Hepatocyte (in vitro differentiated cells): ENCODE measurements around the gene ASL. TPM values are rescaled to one million over a fixed set of nuclear protein-coding genes. Genes with fewer than 3 reads are reported as not detected.
"Not testable (repeated sequence)": the region's sequence is repeated elsewhere in the genome, so short reads cannot be mapped to it uniquely, and the experiment has no call there.

Experiments used
- DNase-seq: peaks from one replicate; pipeline ENCODE4 v3.0.0-alpha.2; 2016; ENCODE audit warnings: low spot score
- H2AFZ ChIP-seq: fragments of 200-600 bp; sonication (generic); 2 replicates; pipeline ENCODE4 v1.6.0; 2016; ENCODE audit warnings: antibody characterized with exemption, mild to moderate bottlenecking
- H3K27ac ChIP-seq: fragments of 200-600 bp; sonication (generic); 2 replicates; pipeline ENCODE4 v1.5.1; 2016; ENCODE audit warnings: mild to moderate bottlenecking
- H3K27me3 ChIP-seq: fragments of 200-600 bp; sonication (generic); 2 replicates; pipeline ENCODE4 v1.6.1; 2016
- H3K36me3 ChIP-seq: fragments of 200-600 bp; sonication (generic); replicated peaks from 2 replicates; pipeline ENCODE4 v1.5.1; 2016; ENCODE audit warnings: low read depth; ENCODE audit not compliant: insufficient read depth
- H3K4me1 ChIP-seq: fragments of 200-600 bp; sonication (generic); 2 replicates; pipeline ENCODE4 v1.5.1; 2016; ENCODE audit warnings: mild to moderate bottlenecking, moderate library complexity; ENCODE audit not compliant: insufficient read depth
- H3K4me2 ChIP-seq: fragments of 200-600 bp; sonication (generic); 2 replicates; pipeline ENCODE4 v1.6.0; 2016
- H3K4me3 ChIP-seq: fragments of 200-600 bp; sonication (generic); 2 replicates; pipeline ENCODE4 v1.5.1; 2016; ENCODE audit warnings: mild to moderate bottlenecking
- H3K79me2 ChIP-seq: fragments of 200-600 bp; sonication (generic); 2 replicates; pipeline ENCODE4 v1.6.0; 2017; ENCODE audit warnings: mild to moderate bottlenecking
- H3K9me2 ChIP-seq: fragments of 200-600 bp; sonication (generic); replicated peaks from 2 replicates; pipeline ENCODE4 v1.6.0; 2017; ENCODE audit warnings: mild to moderate bottlenecking; ENCODE audit not compliant: insufficient read depth
- H3K9me3 ChIP-seq: fragments of 200-600 bp; sonication (generic); 2 replicates; pipeline ENCODE4 v1.5.1; 2016; ENCODE audit warnings: low read depth, mild to moderate bottlenecking
- H4K20me1 ChIP-seq: fragments of 200-600 bp; sonication (generic); 2 replicates; pipeline ENCODE4 v1.6.0; 2016; ENCODE audit warnings: mild to moderate bottlenecking; ENCODE audit not compliant: insufficient read depth, poor library complexity, severe bottlenecking
- EZH2 ChIP-seq: fragments of 200-600 bp; sonication (generic); IDR thresholded peaks from 2 replicates; pipeline ENCODE4 v1.6.1; 2016; ENCODE audit warnings: antibody characterized with exemption, mild to moderate bottlenecking, borderline replicate concordance
- EZH2phosphoT487 ChIP-seq: fragments of 200-600 bp; sonication (generic); IDR thresholded peaks from one replicate; pipeline ENCODE4 v1.6.1; 2018; ENCODE audit warnings: antibody characterized with exemption, mild to moderate bottlenecking, low read depth, moderate library complexity; ENCODE audit not compliant: unreplicated experiment, severe bottlenecking
- WGBS: methylation state at CpG from one replicate; pipeline ENCODE4 v1.1.6; 2016; ENCODE audit warnings: low lambda C conversion rate; ENCODE audit errors: missing lambda C conversion rate; 5-methylcytosine and 5-hydroxymethylcytosine counted together
- polyA plus RNA-seq: library from polyadenylated mRNA; unstranded; fragments of >200 nt; fragmentation: Nextera tagmentation; extraction: Ambion mirVana; gene quantifications from 2 replicates; pipeline ENCODE4 v1.2.1, GENCODE V29; 2016
- total RNA-seq: library from RNA; depleted of rRNA; stranded (reverse); fragments of >200 nt; gene quantifications from 2 replicates; pipeline ENCODE4 v1.2.3, GENCODE V29; 2014
- TF ChIP-seq, protein P1 (sequence below): fragments of 200-600 bp; sonication (generic); IDR thresholded peaks from 2 replicates; pipeline ENCODE4 v1.5.1; 2016; ENCODE audit warnings: antibody characterized with exemption, mild to moderate bottlenecking; ENCODE audit not compliant: poor library complexity

Gene ASL
- total and polyA plus RNA-seq, 2 experiments from 2014 or later, result 98.5 to 109 TPM

DNA sequence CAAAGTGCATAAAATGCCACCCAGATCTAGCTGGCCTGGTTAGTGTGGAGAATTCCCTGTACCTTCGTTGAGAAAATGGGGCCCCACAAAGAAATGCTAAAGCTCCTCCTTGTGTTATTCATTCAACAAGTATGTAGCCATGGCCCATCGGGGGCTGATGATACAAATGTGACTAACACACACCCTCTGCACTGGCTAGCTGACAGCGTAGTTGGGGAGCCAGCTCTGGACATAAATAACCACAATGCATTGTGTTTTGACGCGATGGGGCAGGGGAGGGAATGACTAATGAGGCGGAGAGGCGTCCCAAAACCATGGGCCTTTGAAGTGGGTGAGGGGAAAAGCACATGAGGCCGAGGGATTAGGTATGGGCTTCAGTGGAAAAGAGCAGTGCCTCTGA lies 28.2 kb upstream of the ASL start:
- TF ChIP-seq, protein P1, sequence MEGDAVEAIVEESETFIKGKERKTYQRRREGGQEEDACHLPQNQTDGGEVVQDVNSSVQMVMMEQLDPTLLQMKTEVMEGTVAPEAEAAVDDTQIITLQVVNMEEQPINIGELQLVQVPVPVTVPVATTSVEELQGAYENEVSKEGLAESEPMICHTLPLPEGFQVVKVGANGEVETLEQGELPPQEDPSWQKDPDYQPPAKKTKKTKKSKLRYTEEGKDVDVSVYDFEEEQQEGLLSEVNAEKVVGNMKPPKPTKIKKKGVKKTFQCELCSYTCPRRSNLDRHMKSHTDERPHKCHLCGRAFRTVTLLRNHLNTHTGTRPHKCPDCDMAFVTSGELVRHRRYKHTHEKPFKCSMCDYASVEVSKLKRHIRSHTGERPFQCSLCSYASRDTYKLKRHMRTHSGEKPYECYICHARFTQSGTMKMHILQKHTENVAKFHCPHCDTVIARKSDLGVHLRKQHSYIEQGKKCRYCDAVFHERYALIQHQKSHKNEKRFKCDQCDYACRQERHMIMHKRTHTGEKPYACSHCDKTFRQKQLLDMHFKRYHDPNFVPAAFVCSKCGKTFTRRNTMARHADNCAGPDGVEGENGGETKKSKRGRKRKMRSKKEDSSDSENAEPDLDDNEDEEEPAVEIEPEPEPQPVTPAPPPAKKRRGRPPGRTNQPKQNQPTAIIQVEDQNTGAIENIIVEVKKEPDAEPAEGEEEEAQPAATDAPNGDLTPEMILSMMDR, result no peak
- no peak for TF ChIP-seq EZH2phosphoT487
- no peak for TF ChIP-seq EZH2
- H3K79me2 ChIP-seq, result no peaks in the 10 kb centered on the region
- no peaks in the 10 kb centered on the region for H3K36me3 ChIP-seq
- no peaks in the 10 kb centered on the region for H3K27me3 ChIP-seq
- H3K9me3 ChIP-seq, result no peaks in the 10 kb centered on the region
- peaks cover 10% of the 10 kb centered on the region for H3K4me1 ChIP-seq
- H3K9me2 ChIP-seq, result no peaks in the 10 kb centered on the region
- no peak overlapping the region for H3K4me2 ChIP-seq
- H3K27ac ChIP-seq, result no peak overlapping the region
- 68% methylated on average over 8 of the region's 8 CpGs for WGBS
- H3K4me3 ChIP-seq, result no peak overlapping the region
- DNase-seq, result peak; percentile 6
- no peak overlapping the region for H2AFZ ChIP-seq
- no peaks in the 10 kb centered on the region for H4K20me1 ChIP-seq

DNA sequence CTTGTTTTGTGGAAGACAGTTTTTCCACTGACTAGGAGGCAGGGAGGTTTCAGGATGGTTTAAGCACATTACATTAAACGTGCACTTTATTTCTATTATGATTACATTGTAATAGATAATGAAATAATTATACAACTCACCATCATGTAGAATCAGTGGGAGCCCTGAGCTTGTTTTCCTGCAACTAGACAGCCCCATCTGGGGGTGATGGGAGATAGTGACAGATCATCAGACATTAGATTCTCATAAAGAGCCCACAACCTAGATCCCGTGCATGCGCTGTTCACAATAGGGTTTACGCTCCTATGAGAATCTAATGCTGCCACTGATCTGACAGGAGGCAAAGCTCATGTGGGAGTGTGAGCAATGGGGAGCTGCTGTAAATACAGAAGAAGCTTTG lies 25.7 kb upstream of the ASL start:
- H3K4me1 ChIP-seq, H3K79me2 ChIP-seq, H3K4me3 ChIP-seq, H3K9me2 ChIP-seq, H3K27ac ChIP-seq, H2AFZ ChIP-seq, H4K20me1 ChIP-seq, H3K27me3 ChIP-seq, DNase-seq, H3K36me3 ChIP-seq, H3K4me2 ChIP-seq, H3K9me3 ChIP-seq: not testable (repeated sequence)
- WGBS, result 92% methylated on average over 4 of the region's 4 CpGs
- TF ChIP-seq, protein P1, result peak; percentile 10

DNA sequence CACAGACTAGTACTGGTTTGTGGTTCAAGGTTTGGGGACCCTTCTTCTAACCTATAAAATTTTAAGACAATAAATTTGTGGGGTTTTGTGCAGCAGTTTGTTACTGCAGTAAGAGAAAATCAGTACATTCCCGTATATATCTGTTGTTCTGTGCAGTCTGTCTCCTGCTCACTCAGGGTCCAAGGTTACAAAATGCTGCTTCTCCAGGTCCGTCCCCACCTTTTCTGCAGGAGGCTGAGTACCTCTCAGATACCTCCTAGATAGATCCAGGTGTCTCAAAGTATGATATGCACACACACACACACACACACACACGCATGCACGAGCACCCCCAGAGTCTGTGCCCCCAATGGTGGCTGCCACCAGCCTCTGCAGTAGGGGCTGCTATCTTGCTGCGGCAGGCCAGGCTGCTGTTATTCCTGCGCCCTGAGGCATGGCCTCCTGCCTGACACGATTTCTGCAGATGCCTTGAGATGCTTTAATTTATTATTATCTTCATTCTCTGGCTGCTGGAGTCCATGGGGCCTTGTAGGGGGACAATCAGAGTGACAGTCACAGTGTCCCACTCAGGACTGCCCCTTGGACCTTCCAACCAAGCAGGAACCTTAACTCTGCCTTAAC lies 25.2 kb upstream of the ASL start:
- H3K9me2 ChIP-seq, result no peaks in the 10 kb centered on the region
- H2AFZ ChIP-seq, result no peak overlapping the region
- no peaks in the 10 kb centered on the region for H3K27me3 ChIP-seq
- H3K36me3 ChIP-seq, result no peaks in the 10 kb centered on the region
- peak overlapping the region; percentile 52 for H3K27ac ChIP-seq
- H3K9me3 ChIP-seq, result no peaks in the 10 kb centered on the region
- 73% methylated on average over 7 of the region's 7 CpGs for WGBS
- peaks cover 6% of the 10 kb centered on the region for H3K4me1 ChIP-seq
- no peak for DNase-seq
- no peaks in the 10 kb centered on the region for H4K20me1 ChIP-seq
- H3K4me2 ChIP-seq, result no peak overlapping the region
- H3K79me2 ChIP-seq, result no peaks in the 10 kb centered on the region
- H3K4me3 ChIP-seq, result no peak overlapping the region
- TF ChIP-seq EZH2phosphoT487 (no peak), EZH2 (no peak)
- TF ChIP-seq, protein P1, result no peak
